ENCODE measurements around the gene RXRB.

DNA sequence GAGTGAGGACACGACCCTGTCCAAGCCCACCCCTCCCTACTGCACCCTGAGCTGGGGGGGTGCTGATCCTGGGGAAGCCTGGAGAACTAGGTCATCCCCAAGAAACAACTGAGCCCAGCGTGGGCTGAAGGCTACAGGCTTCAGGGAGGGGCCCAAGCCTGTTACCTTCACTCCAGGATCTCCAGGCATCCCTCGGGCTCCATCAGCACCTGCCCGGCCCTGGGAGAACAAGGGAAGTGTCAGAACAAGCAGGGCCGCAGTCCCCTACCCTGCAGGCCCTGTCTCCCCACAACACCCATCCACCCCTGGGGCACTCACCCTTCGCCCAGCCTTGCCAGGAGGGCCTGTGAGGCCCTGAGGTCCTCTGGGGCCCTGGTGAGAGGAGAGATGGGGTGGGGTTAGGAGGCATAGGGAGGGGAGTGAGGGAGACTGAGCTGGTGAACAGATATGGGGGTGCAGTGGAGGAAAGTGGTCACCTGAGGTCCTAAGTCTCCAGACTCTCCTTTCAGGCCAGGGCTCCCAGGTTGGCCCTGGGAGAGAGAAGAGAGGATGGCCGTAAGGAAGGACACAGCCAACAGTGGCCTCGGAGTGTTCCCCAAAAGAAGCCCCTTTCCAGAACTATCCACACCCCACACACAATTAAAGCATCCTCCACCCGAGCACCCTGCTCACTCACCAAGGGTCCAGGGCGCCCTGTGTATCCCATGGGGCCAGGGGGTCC, 21.6 kb downstream of the RXRB start:
- no peak for TF ChIP-seq KDM1A (IDR thresholded peaks at IDR 0.05; ENCODE audit: borderline replicate concordance)
- TF ChIP-seq CEBPB (IDR thresholded peaks at IDR 0.05; ENCODE audit: borderline replicate concordance in 1 of 2, low read depth in 2 of 2, low read length in 2 of 2): no peak
- TF ChIP-seq CTCF (IDR thresholded peaks at IDR 0.05 in 2 of 3, conservative IDR thresholded peaks at IDR 0.05 in 1 of 3; ENCODE audit: control insufficient read depth in 2 of 3, extremely low read depth in 1 of 3, insufficient read depth in 1 of 3, low read depth in 3 of 3, low read length in 3 of 3): no peak
- TF ChIP-seq EZH2 (IDR thresholded peaks at IDR 0.05; ENCODE audit: borderline replicate concordance, control insufficient read depth, low read depth, low read length): no peak
- TF ChIP-seq MXI1 (IDR thresholded peaks at IDR 0.05; ENCODE audit: low read depth, low read length): no peak
- TF ChIP-seq, protein P1, sequence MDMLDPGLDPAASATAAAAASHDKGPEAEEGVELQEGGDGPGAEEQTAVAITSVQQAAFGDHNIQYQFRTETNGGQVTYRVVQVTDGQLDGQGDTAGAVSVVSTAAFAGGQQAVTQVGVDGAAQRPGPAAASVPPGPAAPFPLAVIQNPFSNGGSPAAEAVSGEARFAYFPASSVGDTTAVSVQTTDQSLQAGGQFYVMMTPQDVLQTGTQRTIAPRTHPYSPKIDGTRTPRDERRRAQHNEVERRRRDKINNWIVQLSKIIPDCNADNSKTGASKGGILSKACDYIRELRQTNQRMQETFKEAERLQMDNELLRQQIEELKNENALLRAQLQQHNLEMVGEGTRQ (IDR thresholded peaks at IDR 0.05; ENCODE audit: borderline replicate concordance, low read depth, low read length): no peak
- no peak for TF ChIP-seq ZNF274 (IDR thresholded peaks at IDR 0.05; ENCODE audit: insufficient read depth, insufficient read length)

Data from GM12878 (cell line).